HG02571 (cell line): Measurements from ENCODE around the gene GGNBP2.

Experiments
- ATAC-seq: cut with Tn5 transposase; IDR thresholded peaks from one replicate; pipeline ENCODE4 v1.9.1; 2021; ENCODE audit warnings: mild to moderate bottlenecking, moderate library complexity; ENCODE audit not compliant: unreplicated experiment

GGNBP2 gene

GRCh38 chr17:36628576-36628975 is 83.9 kb downstream of the GGNBP2 start:
- ATAC-seq, result no peak

GRCh38 chr17:36629252-36629847 is 84.6 kb downstream of the GGNBP2 start:
- no peak for ATAC-seq

- ATAC-seq, result no peak
These were observed 85.3 kb downstream of the GGNBP2 start for GRCh38 chr17:36629970-36630502.

GRCh38 chr17:36631022-36631421 is 86.3 kb downstream of the GGNBP2 start:
- no peak for ATAC-seq

- no peak for ATAC-seq
These were observed 88.4 kb downstream of the GGNBP2 start for GRCh38 chr17:36632916-36633771.
